GM12878 (cell line): ENCODE data around the gene PTPN13. TPM values are rescaled to one million over a fixed set of nuclear protein-coding genes. Genes with fewer than 3 reads are reported as not detected.

Source experiments
- ATAC-seq: fragments of 200-7000 bp; cut with Tn5 transposase; 3 replicates; pipeline ENCODE4 v1.9.1; 2020; ENCODE audit warnings: mild to moderate bottlenecking, moderate library complexity
- BruUV-seq: library from RNA; stranded (reverse); fragments of 400-500 nt; replicated peaks from 2 replicates; lab custom pipeline; 2021; lab: Mats Ljungman, UMichigan
- CTCF ChIA-PET: fragments of 300-600 bp; sonication (Branson Sonifier 250); formaldehyde crosslinking; extraction: SDS; loops from one replicate; lab custom pipeline; 2021; ENCODE audit warnings: inconsistent platforms; lab: Yijun Ruan, JAX
- POLR2A ChIA-PET: fragments of 350-600 bp; formaldehyde crosslinking; extraction: SDS; loops from one replicate; lab custom pipeline; 2021; ENCODE audit warnings: inconsistent platforms; lab: Charles Lee
- RAD21 ChIA-PET: fragments of 300-600 bp; sonication (Branson Sonifier 250); formaldehyde crosslinking; loops from one replicate; lab custom pipeline; 2023; ENCODE audit warnings: antibody characterized with exemption; ENCODE audit not compliant: unreplicated experiment; lab: Charles Lee
- SMC1A ChIA-PET: fragments of 300-600 bp; sonication (Branson Sonifier 250); formaldehyde crosslinking; loops from one replicate; lab custom pipeline; 2023; ENCODE audit not compliant: unreplicated experiment, uncharacterized antibody; lab: Charles Lee
- DNase-seq: peaks from one replicate; pipeline ENCODE4 v3.0.0-alpha.2; 2011; ENCODE audit warnings: low read depth, low spot score
- FAIRE-seq: peaks from 3 replicates; lab custom pipeline; 2011; peaks lifted over from hg19 to GRCh38; lab: Jason Lieb, UNC
- H2AFZ ChIP-seq: 2 replicates; pipeline ENCODE4 v1.6.0; 2011; ENCODE audit warnings: low read depth, low read length, control low read depth; ENCODE audit not compliant: control insufficient read depth
- H3K27ac ChIP-seq: 2 replicates; pipeline ENCODE4 v1.5.1; 2011; ENCODE audit warnings: control low read depth; ENCODE audit not compliant: control insufficient read depth, insufficient read depth
- H3K27me3 ChIP-seq, 2 experiments: replicated peaks in 1 of 2; 2 replicates each; pipeline versions ENCODE4 v1.6.0 to v1.6.1; 2011; ENCODE audit warnings: low read length in 1 of 2; ENCODE audit not compliant: control insufficient read depth in 2 of 2, insufficient read depth in 2 of 2
- H3K36me3 ChIP-seq, 2 experiments: 2 replicates each; pipeline ENCODE4 v1.5.1; 2011; ENCODE audit warnings: low read length in 1 of 2; ENCODE audit not compliant: control insufficient read depth in 2 of 2, insufficient read depth in 2 of 2
- H3K4me1 ChIP-seq: 2 replicates; pipeline ENCODE4 v1.6.1; 2011; ENCODE audit warnings: mild to moderate bottlenecking, low read length, moderate library complexity, mixed read lengths; ENCODE audit not compliant: control insufficient read depth, insufficient read depth
- H3K4me2 ChIP-seq: 2 replicates; pipeline ENCODE4 v1.6.0; 2011; ENCODE audit warnings: control low read depth; ENCODE audit not compliant: control insufficient read depth, insufficient read depth
- H3K4me3 ChIP-seq: fragments of 200-600 bp; sonication (generic); 2 replicates; pipeline ENCODE4 v1.5.1; 2016
- H3K79me2 ChIP-seq: 2 replicates; pipeline ENCODE4 v1.6.0; 2011; ENCODE audit warnings: low read length; ENCODE audit not compliant: control insufficient read depth, insufficient read depth
- H3K9ac ChIP-seq: 2 replicates; pipeline ENCODE4 v1.8.0; 2011; ENCODE audit warnings: low read length, control low read depth, mixed read lengths; ENCODE audit not compliant: control insufficient read depth, insufficient read depth
- H3K9me3 ChIP-seq: replicated peaks from 3 replicates; pipeline ENCODE4 v1.5.1; 2011; ENCODE audit warnings: mild to moderate bottlenecking, low read length; ENCODE audit not compliant: control insufficient read depth, insufficient read depth
- H4K20me1 ChIP-seq: 2 replicates; pipeline ENCODE4 v1.6.0; 2011; ENCODE audit not compliant: control insufficient read depth, insufficient read depth
- BHLHE40 ChIP-seq, 2 experiments: fragments of 450-650 bp in 1 of 2; IDR thresholded peaks; 2 replicates each; pipeline ENCODE4 v1.6.1; 2011 to 2017; ENCODE audit warnings: low read depth in 2 of 2, borderline replicate concordance in 1 of 2, improper control_type of control experiment in 1 of 2, low read length in 1 of 2, mild to moderate bottlenecking in 1 of 2
- EED ChIP-seq: sonication (generic); IDR thresholded peaks from 2 replicates; pipeline ENCODE4 v1.6.1; 2016; ENCODE audit warnings: antibody characterized with exemption, low read depth
- ETV6 ChIP-seq, 2 experiments: fragments of 450-650 bp in 1 of 2; IDR thresholded peaks in 1 of 2; conservative IDR thresholded peaks in 1 of 2; 2 replicates each; pipeline ENCODE4 v1.6.1; 2014; ENCODE audit warnings: antibody characterized with exemption in 1 of 2, borderline replicate concordance in 1 of 2, low read depth in 1 of 2, mild to moderate bottlenecking in 1 of 2, moderate library complexity in 1 of 2
- EZH2 ChIP-seq: IDR thresholded peaks from 2 replicates; pipeline ENCODE4 v1.6.1; 2012; ENCODE audit warnings: low read depth, mild to moderate bottlenecking, control low read depth, inconsistent platforms, low read length, borderline replicate concordance; ENCODE audit not compliant: control insufficient read depth
- KAT2A ChIP-seq: conservative IDR thresholded peaks from 2 replicates; pipeline ENCODE4 v1.6.1; 2011; ENCODE audit warnings: low read depth, low read length; ENCODE audit not compliant: control insufficient read depth
- NBN ChIP-seq: fragments of 450-650 bp; IDR thresholded peaks from 2 replicates; pipeline ENCODE4 v1.6.1; 2016
- POLR2AphosphoS2 ChIP-seq: IDR thresholded peaks from 2 replicates; pipeline ENCODE4 v1.6.1; 2011; ENCODE audit warnings: low read depth, mild to moderate bottlenecking, low read length, improper control_type of control experiment, moderate library complexity
- RUNX3 ChIP-seq: IDR thresholded peaks from 2 replicates; pipeline ENCODE4 v1.6.1; 2012; ENCODE audit warnings: low read length, inconsistent platforms
- SP1 ChIP-seq: IDR thresholded peaks from one replicate; pipeline ENCODE4 v1.6.1; 2011; ENCODE audit warnings: low read depth, low read length
- SRF ChIP-seq, 2 experiments: IDR thresholded peaks; 2 replicates each; pipeline ENCODE4 v1.6.1; 2011; ENCODE audit warnings: low read depth in 2 of 2, low read length in 2 of 2, mild to moderate bottlenecking in 1 of 2, moderate library complexity in 1 of 2
- YBX1 ChIP-seq: fragments of 450-650 bp; IDR thresholded peaks from 2 replicates; pipeline ENCODE4 v1.6.1; 2016; ENCODE audit warnings: antibody characterized with exemption
- ZNF217 ChIP-seq: fragments of 450-650 bp; IDR thresholded peaks from 2 replicates; pipeline ENCODE4 v1.6.1; 2017; ENCODE audit warnings: antibody characterized with exemption, mild to moderate bottlenecking
- ZNF384 ChIP-seq: IDR thresholded peaks from 2 replicates; pipeline ENCODE4 v1.6.1; 2012; ENCODE audit warnings: low read depth, mild to moderate bottlenecking, low read length, improper control_type of control experiment, borderline replicate concordance
- WGBS: methylation state at CpG from one replicate; pipeline ENCODE4 v1.1.6; 2016; ENCODE audit warnings: low lambda C conversion rate; ENCODE audit not compliant: insufficient replicate concordance, insufficient coverage; ENCODE audit errors: missing lambda C conversion rate; 5-methylcytosine and 5-hydroxymethylcytosine counted together
- in situ Hi-C: fragments of 300-500 bp; cut with MboI; formaldehyde crosslinking; loops from 9 replicates; pipeline ENCODE4 v1.14.3; 2018; ENCODE audit warnings: mixed read lengths
- intact Hi-C: fragments of 100-400 bp; cut with micrococcal nuclease; formaldehyde crosslinking; loops from one replicate; pipeline ENCODE4 v1.14.2; 2022; ENCODE audit not compliant: unreplicated experiment
- polyA plus RNA-seq, 11 experiments: library from polyadenylated mRNA; depleted of rRNA in 4 of 11; unstranded in 6 of 11; stranded (reverse) in 5 of 11; fragments of >200 nt; fragmentation: Nextera tagmentation in 4 of 11; fragmentation: Illumina TruSeq in 1 of 11; extraction: Ambion mirVana in 4 of 11; extraction: Trizol in 1 of 11; gene quantifications; 1 replicate in 1 of 11; 2 replicates in 10 of 11; pipeline versions ENCODE4 v1.2.1 to v1.2.3, GENCODE V29; 2011 to 2016; ENCODE audit warnings: inconsistent platforms in 2 of 11, missing spikeins in 2 of 11, low read depth in 1 of 11
- total RNA-seq, 4 experiments: library from RNA; depleted of rRNA in 3 of 4; stranded (reverse); fragments of >200 nt in 3 of 4; fragmentation: Illumina TruSeq in 1 of 4; extraction: Trizol in 1 of 4; gene quantifications; 2 replicates each; pipeline versions ENCODE4 v1.2.1 to v1.2.3, GENCODE V29; 2013 to 2021
- TF ChIP-seq, protein P1 (sequence below): fragments of 450-650 bp; IDR thresholded peaks from 2 replicates; pipeline ENCODE4 v1.6.1; 2018; ENCODE audit warnings: mild to moderate bottlenecking, low read depth, moderate library complexity; ENCODE audit not compliant: partially characterized antibody
- TF ChIP-seq, protein P2 (sequence below): fragments of 450-650 bp; formaldehyde crosslinking; IDR thresholded peaks from 2 replicates; pipeline ENCODE4 v1.4.0; 2020; ENCODE audit warnings: mild to moderate bottlenecking, moderate library complexity

Gene PTPN13
- total and polyA plus RNA-seq, 10 of the 15 experiments (the other 5 are each of a cell fraction or from before 2014, with no cell fraction given) = 8.5 to 69.4 (median 33.9) TPM

DNA sequence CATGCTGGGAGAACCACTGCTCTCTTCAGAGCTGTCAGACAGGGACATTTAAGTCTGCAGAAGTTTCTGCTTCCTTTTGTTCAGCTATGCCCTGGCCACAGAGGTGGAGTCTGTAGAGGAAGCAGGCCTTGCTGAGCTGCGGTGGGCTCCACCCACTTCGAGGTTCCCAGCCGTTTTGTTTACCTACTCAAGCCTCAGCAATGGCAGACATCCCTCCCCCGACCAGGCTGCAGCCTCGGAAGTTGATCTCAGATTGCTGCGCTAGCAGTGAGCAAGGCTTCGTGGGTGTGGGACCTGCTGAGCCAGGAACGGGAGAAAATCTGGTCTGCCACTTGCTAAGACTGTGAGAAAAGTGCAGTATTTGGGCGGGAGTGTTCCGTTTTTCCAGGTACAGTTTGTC is 136.2 kb downstream of the PTPN13 start (continued):
- TF ChIP-seq, protein P1, sequence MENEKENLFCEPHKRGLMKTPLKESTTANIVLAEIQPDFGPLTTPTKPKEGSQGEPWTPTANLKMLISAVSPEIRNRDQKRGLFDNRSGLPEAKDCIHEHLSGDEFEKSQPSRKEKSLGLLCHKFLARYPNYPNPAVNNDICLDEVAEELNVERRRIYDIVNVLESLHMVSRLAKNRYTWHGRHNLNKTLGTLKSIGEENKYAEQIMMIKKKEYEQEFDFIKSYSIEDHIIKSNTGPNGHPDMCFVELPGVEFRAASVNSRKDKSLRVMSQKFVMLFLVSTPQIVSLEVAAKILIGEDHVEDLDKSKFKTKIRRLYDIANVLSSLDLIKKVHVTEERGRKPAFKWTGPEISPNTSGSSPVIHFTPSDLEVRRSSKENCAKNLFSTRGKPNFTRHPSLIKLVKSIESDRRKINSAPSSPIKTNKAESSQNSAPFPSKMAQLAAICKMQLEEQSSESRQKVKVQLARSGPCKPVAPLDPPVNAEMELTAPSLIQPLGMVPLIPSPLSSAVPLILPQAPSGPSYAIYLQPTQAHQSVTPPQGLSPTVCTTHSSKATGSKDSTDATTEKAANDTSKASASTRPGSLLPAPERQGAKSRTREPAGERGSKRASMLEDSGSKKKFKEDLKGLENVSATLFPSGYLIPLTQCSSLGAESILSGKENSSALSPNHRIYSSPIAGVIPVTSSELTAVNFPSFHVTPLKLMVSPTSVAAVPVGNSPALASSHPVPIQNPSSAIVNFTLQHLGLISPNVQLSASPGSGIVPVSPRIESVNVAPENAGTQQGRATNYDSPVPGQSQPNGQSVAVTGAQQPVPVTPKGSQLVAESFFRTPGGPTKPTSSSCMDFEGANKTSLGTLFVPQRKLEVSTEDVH = no peak
- no peak for TF ChIP-seq BHLHE40 (IDR thresholded peaks at IDR 0.05; ENCODE audit: borderline replicate concordance in 1 of 2, low read depth in 2 of 2, low read length in 1 of 2)
- TF ChIP-seq, protein P2, sequence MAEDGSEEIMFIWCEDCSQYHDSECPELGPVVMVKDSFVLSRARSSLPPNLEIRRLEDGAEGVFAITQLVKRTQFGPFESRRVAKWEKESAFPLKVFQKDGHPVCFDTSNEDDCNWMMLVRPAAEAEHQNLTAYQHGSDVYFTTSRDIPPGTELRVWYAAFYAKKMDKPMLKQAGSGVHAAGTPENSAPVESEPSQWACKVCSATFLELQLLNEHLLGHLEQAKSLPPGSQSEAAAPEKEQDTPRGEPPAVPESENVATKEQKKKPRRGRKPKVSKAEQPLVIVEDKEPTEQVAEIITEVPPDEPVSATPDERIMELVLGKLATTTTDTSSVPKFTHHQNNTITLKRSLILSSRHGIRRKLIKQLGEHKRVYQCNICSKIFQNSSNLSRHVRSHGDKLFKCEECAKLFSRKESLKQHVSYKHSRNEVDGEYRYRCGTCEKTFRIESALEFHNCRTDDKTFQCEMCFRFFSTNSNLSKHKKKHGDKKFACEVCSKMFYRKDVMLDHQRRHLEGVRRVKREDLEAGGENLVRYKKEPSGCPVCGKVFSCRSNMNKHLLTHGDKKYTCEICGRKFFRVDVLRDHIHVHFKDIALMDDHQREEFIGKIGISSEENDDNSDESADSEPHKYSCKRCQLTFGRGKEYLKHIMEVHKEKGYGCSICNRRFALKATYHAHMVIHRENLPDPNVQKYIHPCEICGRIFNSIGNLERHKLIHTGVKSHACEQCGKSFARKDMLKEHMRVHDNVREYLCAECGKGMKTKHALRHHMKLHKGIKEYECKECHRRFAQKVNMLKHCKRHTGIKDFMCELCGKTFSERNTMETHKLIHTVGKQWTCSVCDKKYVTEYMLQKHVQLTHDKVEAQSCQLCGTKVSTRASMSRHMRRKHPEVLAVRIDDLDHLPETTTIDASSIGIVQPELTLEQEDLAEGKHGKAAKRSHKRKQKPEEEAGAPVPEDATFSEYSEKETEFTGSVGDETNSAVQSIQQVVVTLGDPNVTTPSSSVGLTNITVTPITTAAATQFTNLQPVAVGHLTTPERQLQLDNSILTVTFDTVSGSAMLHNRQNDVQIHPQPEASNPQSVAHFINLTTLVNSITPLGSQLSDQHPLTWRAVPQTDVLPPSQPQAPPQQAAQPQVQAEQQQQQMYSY (CRISPR knock-in tag) = no peak
- TF ChIP-seq SP1 = no peak

DNA sequence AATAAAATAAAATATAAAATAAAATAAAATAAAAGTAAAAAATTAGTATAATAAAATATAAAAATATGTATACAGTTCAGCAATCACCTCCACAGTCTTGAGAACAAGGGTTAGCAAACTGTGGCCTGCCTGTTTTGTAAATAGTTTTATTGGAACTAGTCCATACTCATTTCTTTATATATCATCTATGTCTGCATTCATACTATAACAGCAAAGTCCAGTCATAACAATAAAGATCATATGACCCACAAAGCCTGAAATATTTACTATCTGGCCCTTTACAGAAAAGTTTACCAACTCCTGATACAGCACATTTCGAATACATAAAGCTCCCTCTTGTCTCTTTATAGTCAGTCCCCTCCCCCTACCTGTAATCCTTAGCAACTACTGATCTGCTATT is 143.1 kb downstream of the PTPN13 start:
- no TSS peak for BruUV-seq
- SMC1A ChIA-PET = interaction anchor here (0.7 to 1.8 kb wide), 4 partner anchors 74 to 241 kb away, joined by 3 to 6 read pairs (median 3); partner anchors contain the start of gene PTPN13
- DNase-seq (no peak), FAIRE-seq (no peak), ATAC-seq (no peak)
- H4K20me1 ChIP-seq = no peaks in the 10 kb centered on the region
- H3K27ac ChIP-seq = no peak overlapping the region
- no peak overlapping the region for H3K4me3 ChIP-seq
- CTCF ChIA-PET = interaction anchor here (0.6 to 1.3 kb wide), 3 partner anchors 128 to 246 kb away, joined by 3 read pairs; no protein-coding TSS in a partner anchor
- H3K27me3 ChIP-seq = no peaks in the 10 kb centered on the region
- 0% methylated on average over 1 of the region's 1 CpG for WGBS
- POLR2A ChIA-PET = no interaction called here
- in situ Hi-C loops (no loop called here), intact Hi-C loops (no loop called here)
- H2AFZ ChIP-seq = no peak overlapping the region
- no peaks in the 10 kb centered on the region; the same call in 2 of the 3 replicates for H3K9me3 ChIP-seq
- no peak overlapping the region for H3K4me2 ChIP-seq
- H3K9ac ChIP-seq = no peak overlapping the region
- H3K4me1 ChIP-seq = no peaks in the 10 kb centered on the region
- RAD21 ChIA-PET = interaction anchor here (1.2 kb wide), 1 partner anchor 238 kb away, joined by 3 read pairs; no protein-coding TSS in a partner anchor
- H3K36me3 ChIP-seq = peaks cover 0 to 4% of the 10 kb centered on the region in 2 experiments; a peak in 2 of 4 replicates
- H3K79me2 ChIP-seq = no peaks in the 10 kb centered on the region
- TF ChIP-seq KAT2A = no peak
- TF ChIP-seq ZNF217 = no peak
- TF ChIP-seq NBN = no peak
- TF ChIP-seq SRF (IDR thresholded peaks at IDR 0.05; ENCODE audit: low read depth in 2 of 2, low read length in 2 of 2) = no peak
- no peak for TF ChIP-seq EED
- no peak for TF ChIP-seq EZH2
- no peak for TF ChIP-seq ZNF384
- TF ChIP-seq RUNX3 = no peak
- no peak for TF ChIP-seq YBX1
- no peak for TF ChIP-seq ETV6 (conservative IDR thresholded peaks at IDR 0.05 in 1 of 2, IDR thresholded peaks at IDR 0.05 in 1 of 2; ENCODE audit: borderline replicate concordance in 1 of 2, low read depth in 1 of 2)
- no peak for TF ChIP-seq POLR2AphosphoS2
